ENCODE results near the gene GALNS.

GRCh38 chr16:88792668-88793250 is 64.0 kb downstream of the GALNS start:
- TF ChIP-seq, protein P1, sequence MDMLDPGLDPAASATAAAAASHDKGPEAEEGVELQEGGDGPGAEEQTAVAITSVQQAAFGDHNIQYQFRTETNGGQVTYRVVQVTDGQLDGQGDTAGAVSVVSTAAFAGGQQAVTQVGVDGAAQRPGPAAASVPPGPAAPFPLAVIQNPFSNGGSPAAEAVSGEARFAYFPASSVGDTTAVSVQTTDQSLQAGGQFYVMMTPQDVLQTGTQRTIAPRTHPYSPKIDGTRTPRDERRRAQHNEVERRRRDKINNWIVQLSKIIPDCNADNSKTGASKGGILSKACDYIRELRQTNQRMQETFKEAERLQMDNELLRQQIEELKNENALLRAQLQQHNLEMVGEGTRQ (IDR thresholded peaks at IDR 0.05; ENCODE audit: low read depth, low read length), result no peak
- TF ChIP-seq POLR2A (IDR thresholded peaks at IDR 0.05; ENCODE audit: low read depth, low read length) (no peak), CTCF (conservative IDR thresholded peaks at IDR 0.05; ENCODE audit: low read depth, low read length) (no peak), SMC3 (IDR thresholded peaks at IDR 0.05; ENCODE audit: low read depth, low read length) (no peak), NFE2L2 (IDR thresholded peaks at IDR 0.05; ENCODE audit: low read depth, low read length) (no peak), MAFK (IDR thresholded peaks at IDR 0.05; ENCODE audit: low read depth, low read length) (no peak), RCOR1 (IDR thresholded peaks at IDR 0.05; ENCODE audit: insufficient replicate concordance, low read length) (no peak)

Data from IMR-90 (cell line).